CD14-positive monocyte (primary cell): Measurements from ENCODE around the gene NCAM1. TPM values are rescaled to one million over a fixed set of nuclear protein-coding genes. Genes with fewer than 3 reads are reported as not detected.

ENCODE experiments used
- DNase-seq, 3 donors: peaks; one replicate each; pipeline ENCODE4 v3.0.0-alpha.2; 2011 to 2022
- H2AFZ ChIP-seq: 2 replicates; pipeline ENCODE4 v1.6.0; 2012; ENCODE audit warnings: mild to moderate bottlenecking, low read depth, low read length, inconsistent platforms; ENCODE audit not compliant: insufficient read depth, poor library complexity, severe bottlenecking
- H3K27ac ChIP-seq, 2 donors: 1 replicate in 1 of 2; 2 replicates in 1 of 2; pipeline ENCODE4 v1.5.1; 2012 to 2013; ENCODE audit warnings: low read length in 2 of 2, control low read depth in 1 of 2, inconsistent platforms in 1 of 2, low read depth in 1 of 2, mild to moderate bottlenecking in 1 of 2
- H3K27me3 ChIP-seq, 2 donors: one replicate each; pipeline versions ENCODE4 v1.6.0 to v1.6.1; 2011 to 2013; ENCODE audit warnings: low read length in 2 of 2; ENCODE audit not compliant: control insufficient read depth in 2 of 2, insufficient read depth in 2 of 2
- H3K36me3 ChIP-seq, 2 donors: replicated peaks in 1 of 2; 1 replicate in 1 of 2; 2 replicates in 1 of 2; pipeline versions ENCODE4 v1.5.1 to v1.6.1; 2012 to 2013; ENCODE audit warnings: low read length in 2 of 2, control low read depth in 1 of 2, inconsistent platforms in 1 of 2, mild to moderate bottlenecking in 1 of 2; ENCODE audit not compliant: insufficient read depth in 2 of 2, control insufficient read depth in 1 of 2
- H3K4me1 ChIP-seq, 2 donors: 1 replicate in 1 of 2; 2 replicates in 1 of 2; pipeline versions ENCODE4 v1.5.1 to v1.6.1; 2012 to 2013; ENCODE audit warnings: low read length in 2 of 2, control low read depth in 1 of 2, inconsistent platforms in 1 of 2, mild to moderate bottlenecking in 1 of 2, moderate library complexity in 1 of 2; ENCODE audit not compliant: insufficient read depth in 2 of 2, control insufficient read depth in 1 of 2
- H3K4me2 ChIP-seq: replicated peaks from 2 replicates; pipeline ENCODE3; 2012; ENCODE audit warnings: low read length, moderate library complexity, mild to moderate bottlenecking; ENCODE audit not compliant: poor library complexity, severe bottlenecking; ENCODE audit errors: extremely low read depth
- H3K4me3 ChIP-seq, 3 experiments: fragments of 200-600 bp in 1 of 3; sonication (generic) in 1 of 3; replicated peaks in 1 of 3; 1 replicate in 2 of 3; 2 replicates in 1 of 3; pipeline ENCODE4 v1.5.1; 2011 to 2013; ENCODE audit warnings: low read length in 3 of 3, mild to moderate bottlenecking in 3 of 3, control low read depth in 2 of 3, low read depth in 2 of 3, inconsistent platforms in 1 of 3, moderate library complexity in 1 of 3
- H3K79me2 ChIP-seq: 2 replicates; pipeline ENCODE4 v1.6.0; 2012; ENCODE audit warnings: mild to moderate bottlenecking, control low read depth, inconsistent platforms, low read length, moderate library complexity; ENCODE audit not compliant: insufficient read depth
- H3K9ac ChIP-seq: 2 replicates; pipeline ENCODE4 v1.6.0; 2017; ENCODE audit warnings: low read length, mild to moderate bottlenecking; ENCODE audit not compliant: insufficient read depth, poor library complexity, severe bottlenecking
- H3K9me3 ChIP-seq, 2 donors: replicated peaks in 1 of 2; 1 replicate in 1 of 2; 2 replicates in 1 of 2; pipeline versions ENCODE4 v1.5.1 to v1.6.1; 2012 to 2013; ENCODE audit warnings: low read length in 2 of 2, control low read depth in 1 of 2; ENCODE audit not compliant: control insufficient read depth in 1 of 2, insufficient read depth in 1 of 2
- H4K20me1 ChIP-seq: 2 replicates; pipeline ENCODE4 v1.6.0; 2012; ENCODE audit warnings: mild to moderate bottlenecking, low read length, control low read depth, moderate library complexity; ENCODE audit not compliant: insufficient read depth
- H3K27ac Mint-ChIP-seq, 7 donors: one replicate each; pipeline ENCODE4 v1.8.0; 2020; ENCODE audit warnings: mild to moderate bottlenecking in 7 of 7, mixed read lengths in 7 of 7, moderate library complexity in 6 of 7, inconsistent platforms in 2 of 7
- H3K27me3 Mint-ChIP-seq, 3 donors: one replicate each; pipeline ENCODE4 v1.8.0; 2021 to 2022; ENCODE audit warnings: low read depth in 3 of 3, mild to moderate bottlenecking in 3 of 3, mixed read lengths in 3 of 3, moderate library complexity in 3 of 3, inconsistent platforms in 1 of 3
- H3K36me3 Mint-ChIP-seq, 2 donors: one replicate each; pipeline ENCODE4 v1.8.0; 2020; ENCODE audit warnings: mixed read lengths in 2 of 2, inconsistent platforms in 1 of 2, mild to moderate bottlenecking in 1 of 2
- H3K4me1 Mint-ChIP-seq: one replicate; pipeline ENCODE4 v1.8.0; 2020; ENCODE audit warnings: mild to moderate bottlenecking, mixed read lengths
- H3K4me3 Mint-ChIP-seq, 2 donors: one replicate each; pipeline ENCODE4 v1.8.0; 2020; ENCODE audit warnings: mild to moderate bottlenecking in 2 of 2, mixed read lengths in 2 of 2, moderate library complexity in 1 of 2
- H3K9me3 Mint-ChIP-seq, 7 donors: one replicate each; pipeline ENCODE4 v1.8.0; 2020 to 2022; ENCODE audit warnings: mixed read lengths in 7 of 7, mild to moderate bottlenecking in 6 of 7, moderate library complexity in 6 of 7, inconsistent platforms in 2 of 7
- CTCF ChIP-seq: fragments of 200-600 bp; IDR thresholded peaks from one replicate; pipeline ENCODE4 v1.8.0; 2022; ENCODE audit warnings: antibody characterized with exemption, mild to moderate bottlenecking
- WGBS: methylation state at CpG from one replicate; pipeline ENCODE4 v1.1.5; 2013; ENCODE audit warnings: missing lambda C conversion rate; ENCODE audit not compliant: insufficient coverage; 5-methylcytosine and 5-hydroxymethylcytosine counted together
- intact Hi-C, 2 donors: fragments of 100-400 bp; cut with micrococcal nuclease; formaldehyde crosslinking; loops; one replicate each; pipeline versions ENCODE4 v1.15.0 to v1.15.1; 2023
- polyA plus RNA-seq, 3 donors: library from polyadenylated mRNA; depleted of rRNA in 1 of 3; unstranded in 2 of 3; stranded (reverse) in 1 of 3; fragments of 300-500 nt in 2 of 3; fragments of >200 nt in 1 of 3; fragmentation: Illumina TruSeq in 2 of 3; gene quantifications; 1 replicate in 2 of 3; 2 replicates in 1 of 3; pipeline ENCODE4 v1.2.3, GENCODE V29; 2012 to 2021

The NCAM1 gene
- polyA plus RNA-seq, 3 donors, result 0.65 to 0.69 TPM; not detected in 1

DNA sequence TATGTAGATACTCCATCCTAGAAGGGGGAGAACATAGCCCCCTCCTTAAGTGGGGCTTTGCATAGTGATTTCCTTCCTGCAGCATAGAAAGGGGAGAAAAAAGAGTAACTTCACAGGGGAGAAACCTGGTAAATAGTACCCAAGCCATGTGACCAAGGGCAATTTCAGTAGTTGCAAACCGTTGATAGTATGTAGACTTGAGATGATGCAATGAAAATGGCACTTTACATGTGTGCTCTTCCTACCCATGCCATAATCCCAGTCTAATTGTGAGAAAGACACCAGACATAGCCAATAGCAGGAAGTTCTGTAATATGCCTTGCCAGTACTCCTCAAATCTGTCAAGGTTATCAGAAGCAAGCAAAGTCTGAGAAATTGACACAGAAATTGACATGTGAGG lies 104.1 kb downstream of the NCAM1 start:
- Mint-ChIP-seq H3K4me1 (no peaks in the 10 kb centered on the region), H3K27ac (no peak overlapping the region)

DNA sequence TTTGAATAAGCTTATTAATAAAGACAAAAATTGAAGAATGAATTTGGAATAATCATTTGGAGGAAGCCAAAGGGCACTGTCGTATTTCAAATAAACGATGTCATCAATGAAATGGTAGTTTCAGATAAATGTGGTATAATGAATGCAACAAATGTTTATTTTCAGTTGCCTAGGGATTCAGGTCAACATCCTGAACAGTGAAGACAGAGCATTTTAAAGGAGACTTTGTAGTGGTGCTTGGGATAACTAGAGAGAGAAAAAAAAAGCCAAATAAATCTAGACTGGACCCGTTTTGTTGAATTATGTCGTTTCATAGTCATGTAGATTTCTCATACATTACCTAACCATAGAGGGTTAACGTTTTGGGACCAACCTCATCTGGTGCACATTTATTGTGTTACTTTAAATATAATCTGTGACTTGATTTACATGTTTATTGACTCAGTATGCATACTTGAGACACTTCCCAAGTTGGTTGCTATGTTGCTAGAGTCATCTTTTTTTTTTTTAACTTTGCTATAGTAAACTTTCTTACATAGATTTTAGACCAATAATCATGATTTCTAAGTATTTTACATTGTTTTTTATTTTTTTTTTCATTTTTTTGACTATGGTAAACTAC lies 111.1 kb downstream of the NCAM1 start:
- H3K27ac Mint-ChIP-seq, result no peak overlapping the region
- WGBS, result 83% methylated on average over 2 of the region's 5 CpGs

More for the DNA sequence above, 104.1 kb downstream of the NCAM1 start:
- Mint-ChIP-seq H3K36me3 (no peaks in the 10 kb centered on the region), H3K4me3 (no peak overlapping the region), H3K9me3 (peaks cover 0 to 2% (median 0%) of the 10 kb centered on the region in 7 donors), H3K27me3 (peaks cover 0 to 3% (median 0%) of the 10 kb centered on the region in 3 donors)
- Histone ChIP-seq H3K27ac (no peak overlapping the region), H2AFZ (no peak overlapping the region), H3K4me1 (no peaks in the 10 kb centered on the region), H3K9me3 (no peaks in the 10 kb centered on the region), H3K79me2 (no peaks in the 10 kb centered on the region), H3K36me3 (no peaks in the 10 kb centered on the region), H3K4me3 (no peak overlapping the region), H3K27me3 (no peaks in the 10 kb centered on the region), H3K9ac (no peak overlapping the region), H4K20me1 (no peaks in the 10 kb centered on the region), H3K4me2 (no peak overlapping the region)
- WGBS, result no CpG with 5 or more reads among the region's 1 CpG
- DNase-seq, result no peak
- intact Hi-C loops, result no loop called here
- no peak for TF ChIP-seq CTCF

More for the DNA sequence above, 111.1 kb downstream of the NCAM1 start:
- no peaks in the 10 kb centered on the region for H3K79me2 ChIP-seq
- H3K9ac ChIP-seq, result no peak overlapping the region
- intact Hi-C loops, result no loop called here
- no peak overlapping the region for H3K4me3 ChIP-seq
- H3K27ac ChIP-seq, result no peak overlapping the region
- TF ChIP-seq CTCF, result no peak
- no peak overlapping the region for H3K4me2 ChIP-seq
- H3K36me3 ChIP-seq, result no peaks in the 10 kb centered on the region
- no peak for DNase-seq
- no peaks in the 10 kb centered on the region for H3K27me3 Mint-ChIP-seq
- no peaks in the 10 kb centered on the region for H3K9me3 ChIP-seq
- no peaks in the 10 kb centered on the region for H3K4me1 ChIP-seq
- H3K36me3 Mint-ChIP-seq, result no peaks in the 10 kb centered on the region
- H3K27me3 ChIP-seq, result no peaks in the 10 kb centered on the region
- peaks cover 0 to 2% (median 0%) of the 10 kb centered on the region in 7 donors for H3K9me3 Mint-ChIP-seq
- no peaks in the 10 kb centered on the region for H4K20me1 ChIP-seq
- H3K4me1 Mint-ChIP-seq, result no peaks in the 10 kb centered on the region
- H2AFZ ChIP-seq, result no peak overlapping the region
- no peak overlapping the region for H3K4me3 Mint-ChIP-seq
